GM12801 (cell line): ENCODE measurements around the gene ANKH.

Experiments used
- CTCF ChIP-seq: IDR thresholded peaks from one replicate; pipeline ENCODE4 v1.5.1; 2011; ENCODE audit warnings: control low read depth; ENCODE audit not compliant: insufficient read length; ENCODE audit errors: extremely low read depth

Gene ANKH

GRCh38 chr5:14777187-14777586, 94.4 kb downstream of the ANKH start:
- TF ChIP-seq CTCF: no peak

DNA sequence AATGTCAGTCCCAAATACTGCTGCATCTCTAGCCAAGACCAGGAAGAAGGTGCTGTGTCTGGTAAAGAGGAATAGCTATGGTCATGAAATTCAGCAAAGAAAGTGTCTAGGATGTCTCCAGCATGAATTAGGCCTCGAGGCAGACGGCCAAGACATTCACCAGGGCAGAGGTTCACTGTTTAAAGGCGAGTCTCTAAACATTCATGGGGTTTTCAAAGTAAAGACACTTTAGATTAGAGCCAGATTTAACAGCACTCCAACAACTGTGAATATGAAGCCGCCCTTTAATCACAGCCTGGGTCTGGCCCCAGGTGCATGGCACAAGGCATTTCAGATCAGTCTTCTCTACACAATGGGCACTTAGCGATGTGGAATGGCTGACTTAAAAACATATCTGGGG, 95.0 kb downstream of the ANKH start:
- TF ChIP-seq CTCF: no peak

- TF ChIP-seq CTCF: no peak
These were observed 95.7 kb downstream of the ANKH start for GRCh38 chr5:14775857-14776256.

GRCh38 chr5:14773588-14773987, 98.0 kb downstream of the ANKH start:
- no peak for TF ChIP-seq CTCF

DNA sequence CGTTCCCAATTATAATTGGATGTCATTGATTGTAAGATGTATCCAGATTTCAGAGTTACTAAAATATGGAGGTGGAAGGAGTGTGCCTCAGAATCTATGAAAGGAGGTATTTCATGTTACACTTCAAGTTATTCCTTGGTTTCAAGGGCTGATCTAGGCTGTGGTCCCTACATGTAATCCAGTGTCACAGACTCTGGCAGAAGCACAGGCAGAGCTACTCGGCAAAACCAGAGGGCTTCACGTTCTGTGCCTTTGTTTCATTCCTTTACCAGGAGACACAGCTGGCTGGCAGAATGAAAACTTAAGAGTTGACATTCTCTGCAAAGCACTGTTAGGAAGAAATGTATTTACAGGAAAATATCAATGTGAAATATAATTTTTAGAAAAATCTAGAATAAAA, 99.6 kb downstream of the ANKH start:
- TF ChIP-seq CTCF: no peak

- TF ChIP-seq CTCF: no peak
These were observed 100.4 kb downstream of the ANKH start for GRCh38 chr5:14771189-14771588.

DNA sequence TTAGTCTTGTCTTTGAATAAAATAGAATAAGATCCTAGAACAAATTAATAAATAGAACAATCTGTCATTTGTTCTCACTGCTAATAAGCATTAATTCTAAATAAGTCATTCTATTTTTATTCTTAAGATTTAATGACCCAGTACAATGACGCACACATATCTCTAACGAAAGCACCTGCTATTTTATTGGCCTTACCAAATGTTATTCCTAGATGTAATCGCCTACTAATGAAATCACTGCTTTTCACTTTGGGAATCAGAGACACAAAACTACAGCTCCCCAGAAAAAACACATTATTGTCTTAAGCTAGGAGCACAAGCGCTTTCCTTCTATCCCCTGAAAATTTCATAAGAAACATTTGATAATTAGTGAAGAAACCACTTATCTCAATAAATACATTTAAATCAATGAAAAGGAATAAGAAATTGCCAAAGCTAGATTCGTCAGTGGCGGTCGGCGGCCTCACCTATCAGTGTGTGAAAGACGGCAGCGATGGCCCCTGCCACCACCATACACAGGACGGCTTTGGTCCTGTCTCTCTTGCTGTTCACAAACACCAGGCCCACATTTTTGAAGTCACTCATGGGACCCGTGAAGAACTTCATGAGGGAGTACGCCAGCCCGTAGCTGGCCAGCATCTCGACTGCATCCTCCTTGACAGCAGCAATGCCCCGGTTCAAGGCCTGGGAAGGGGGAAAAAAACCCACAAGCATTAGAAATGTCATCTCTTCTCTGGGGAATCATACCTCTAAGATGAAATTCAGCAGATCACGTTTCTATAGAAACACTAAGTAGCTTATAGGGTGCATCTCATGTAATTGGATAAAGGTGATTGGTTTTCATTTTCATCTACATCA, 102.8 kb downstream of the ANKH start:
- no peak for TF ChIP-seq CTCF
